CD8-positive, alpha-beta memory T cell (primary cell): ENCODE data around the gene FMN1. TPM values are rescaled to one million over a fixed set of nuclear protein-coding genes. Genes with fewer than 3 reads are reported as not detected.

Experiments used
- CTCF ChIA-PET: fragments of 350-600 bp; sonication (Branson Sonifier 250); formaldehyde crosslinking; loops from one replicate; lab custom pipeline; 2021; ENCODE audit warnings: antibody characterized with exemption; lab: Charles Lee
- POLR2A ChIA-PET: fragments of 350-600 bp; sonication (Branson Sonifier 250); formaldehyde crosslinking; loops from one replicate; lab custom pipeline; 2021; ENCODE audit warnings: antibody characterized with exemption; lab: Charles Lee
- DNase-seq, 5 donors: peaks; one replicate each; pipeline versions ENCODE4 v3.0.0 to v3.0.0-alpha.2; 2020 to 2022; ENCODE audit warnings: mixed read lengths in 1 of 5
- H3K27ac ChIP-seq: one replicate; pipeline ENCODE4 v1.7.0; 2013; ENCODE audit warnings: low read depth, mild to moderate bottlenecking, low read length, moderate library complexity
- H3K27me3 ChIP-seq: 2 replicates; pipeline ENCODE4 v1.7.0; 2013; ENCODE audit warnings: low read length, mild to moderate bottlenecking; ENCODE audit not compliant: insufficient read depth, poor library complexity, severe bottlenecking
- H3K36me3 ChIP-seq: 2 replicates; pipeline ENCODE4 v1.7.0; 2013; ENCODE audit warnings: mild to moderate bottlenecking, low read length, moderate library complexity; ENCODE audit not compliant: insufficient read depth
- H3K4me1 ChIP-seq: 2 replicates; pipeline ENCODE4 v1.7.0; 2013; ENCODE audit warnings: mild to moderate bottlenecking, low read length, moderate library complexity; ENCODE audit not compliant: insufficient read depth
- H3K4me3 ChIP-seq: 2 replicates; pipeline ENCODE4 v1.7.0; 2013; ENCODE audit warnings: mild to moderate bottlenecking, low read length
- H3K9me3 ChIP-seq: 2 replicates; pipeline ENCODE4 v1.7.0; 2013; ENCODE audit warnings: mild to moderate bottlenecking, low read length
- H3K27ac Mint-ChIP-seq, 8 donors: one replicate each; pipeline ENCODE4 v1.8.0; 2020 to 2021; ENCODE audit warnings: mixed read lengths in 8 of 8, mild to moderate bottlenecking in 6 of 8, inconsistent platforms in 3 of 8, moderate library complexity in 3 of 8
- H3K27me3 Mint-ChIP-seq, 2 donors: one replicate each; pipeline ENCODE4 v1.8.0; 2020 to 2021; ENCODE audit warnings: mixed read lengths in 2 of 2, mild to moderate bottlenecking in 1 of 2, moderate library complexity in 1 of 2
- H3K36me3 Mint-ChIP-seq, 3 donors: one replicate each; pipeline ENCODE4 v1.8.0; 2020 to 2021; ENCODE audit warnings: mixed read lengths in 3 of 3, inconsistent platforms in 1 of 3, mild to moderate bottlenecking in 1 of 3
- H3K4me1 Mint-ChIP-seq, 3 donors: one replicate each; pipeline ENCODE4 v1.8.0; 2020 to 2021; ENCODE audit warnings: mixed read lengths in 3 of 3, inconsistent platforms in 1 of 3, mild to moderate bottlenecking in 1 of 3
- H3K4me3 Mint-ChIP-seq, 7 donors: one replicate each; pipeline ENCODE4 v1.8.0; 2020 to 2021; ENCODE audit warnings: mixed read lengths in 7 of 7, mild to moderate bottlenecking in 6 of 7, moderate library complexity in 4 of 7, inconsistent platforms in 2 of 7
- H3K9me3 Mint-ChIP-seq, 5 donors: one replicate each; pipeline ENCODE4 v1.8.0; 2020 to 2022; ENCODE audit warnings: mixed read lengths in 5 of 5, mild to moderate bottlenecking in 3 of 5, moderate library complexity in 2 of 5, inconsistent platforms in 1 of 5
- polyA plus RNA-seq: library from polyadenylated mRNA; unstranded; fragments of 300-500 nt; fragmentation: Illumina TruSeq; gene quantifications from one replicate; pipeline ENCODE4 v1.2.3, GENCODE V29; 2021
- total RNA-seq, 2 experiments: library from RNA; stranded (reverse); gene quantifications; one replicate each; pipeline ENCODE4 v1.2.3, GENCODE V29; 2021

FMN1 gene
- total and polyA plus RNA-seq, 3 experiments from 2014 or later = 0.09 to 0.24 (median 0.11) TPM

DNA sequence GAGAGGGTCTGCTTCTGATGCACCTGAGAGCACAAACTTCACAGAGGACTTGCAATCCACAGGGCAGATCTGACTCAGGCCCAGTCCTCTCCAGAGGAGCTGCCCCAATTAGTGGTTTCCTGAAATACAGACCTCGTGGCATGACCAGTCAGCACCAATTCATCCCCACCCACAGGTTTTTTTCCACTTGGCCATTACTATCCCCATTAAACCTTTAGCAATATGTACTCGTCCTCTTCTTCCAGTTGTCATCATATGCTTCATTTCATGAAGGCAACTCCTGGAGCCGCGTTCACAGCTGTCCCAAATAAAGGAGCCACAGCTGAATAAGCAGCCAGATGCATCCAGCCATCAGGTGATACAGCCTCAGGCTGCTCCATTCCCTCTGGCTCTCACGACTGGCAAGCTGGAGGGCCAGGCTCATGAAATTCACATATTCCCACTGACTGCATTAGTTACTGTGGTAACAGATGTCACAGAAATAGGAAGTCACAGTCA is 163.1 kb downstream of the FMN1 start:
- H3K27me3 Mint-ChIP-seq = peaks cover 0 to 4% of the 10 kb centered on the region in 2 donors
- Histone ChIP-seq H3K9me3 (no peaks in the 10 kb centered on the region), H3K36me3 (no peaks in the 10 kb centered on the region), H3K27me3 (no peaks in the 10 kb centered on the region), H3K4me1 (no peaks in the 10 kb centered on the region), H3K27ac (no peak overlapping the region), H3K4me3 (no peak overlapping the region)
- POLR2A ChIA-PET = no interaction called here
- CTCF ChIA-PET = no interaction called here
- no peaks in the 10 kb centered on the region for H3K36me3 Mint-ChIP-seq
- no peaks in the 10 kb centered on the region for H3K9me3 Mint-ChIP-seq
- DNase-seq = no peak
- peaks cover 0 to 41% (median 0%) of the 10 kb centered on the region in 3 donors for H3K4me1 Mint-ChIP-seq
- H3K4me3 Mint-ChIP-seq = no peak overlapping the region
- H3K27ac Mint-ChIP-seq = no peak overlapping the region

DNA sequence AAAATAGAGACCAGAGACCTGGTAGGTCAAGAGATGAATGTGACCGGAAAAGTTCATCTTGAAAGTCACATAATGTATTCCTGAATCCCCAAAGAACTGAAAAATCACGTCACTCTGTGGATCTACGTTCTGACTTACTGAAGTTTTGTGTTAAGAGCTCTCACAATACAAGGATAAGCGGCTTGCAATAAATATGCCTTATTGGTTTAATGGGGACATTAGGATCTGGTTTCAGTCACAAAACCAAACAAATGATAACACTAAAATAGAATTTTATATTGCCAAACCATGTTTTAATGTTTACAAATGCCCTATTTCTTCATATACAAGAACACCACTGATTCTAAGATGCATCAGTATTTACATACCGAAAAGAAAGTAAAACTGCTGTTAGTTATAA is 164.2 kb downstream of the FMN1 start:
- Histone ChIP-seq H3K27ac (no peak overlapping the region), H3K4me3 (no peak overlapping the region), H3K9me3 (no peaks in the 10 kb centered on the region), H3K36me3 (no peaks in the 10 kb centered on the region), H3K27me3 (no peaks in the 10 kb centered on the region), H3K4me1 (no peaks in the 10 kb centered on the region)
- H3K36me3 Mint-ChIP-seq = no peaks in the 10 kb centered on the region
- DNase-seq = no peak
- no peak overlapping the region for H3K27ac Mint-ChIP-seq
- H3K27me3 Mint-ChIP-seq = peaks cover 0 to 4% of the 10 kb centered on the region in 2 donors
- ChIA-PET POLR2A (no interaction called here), CTCF (no interaction called here)
- H3K9me3 Mint-ChIP-seq = no peaks in the 10 kb centered on the region
- H3K4me1 Mint-ChIP-seq = peaks cover 0 to 43% (median 0%) of the 10 kb centered on the region in 3 donors
- no peak overlapping the region for H3K4me3 Mint-ChIP-seq

DNA sequence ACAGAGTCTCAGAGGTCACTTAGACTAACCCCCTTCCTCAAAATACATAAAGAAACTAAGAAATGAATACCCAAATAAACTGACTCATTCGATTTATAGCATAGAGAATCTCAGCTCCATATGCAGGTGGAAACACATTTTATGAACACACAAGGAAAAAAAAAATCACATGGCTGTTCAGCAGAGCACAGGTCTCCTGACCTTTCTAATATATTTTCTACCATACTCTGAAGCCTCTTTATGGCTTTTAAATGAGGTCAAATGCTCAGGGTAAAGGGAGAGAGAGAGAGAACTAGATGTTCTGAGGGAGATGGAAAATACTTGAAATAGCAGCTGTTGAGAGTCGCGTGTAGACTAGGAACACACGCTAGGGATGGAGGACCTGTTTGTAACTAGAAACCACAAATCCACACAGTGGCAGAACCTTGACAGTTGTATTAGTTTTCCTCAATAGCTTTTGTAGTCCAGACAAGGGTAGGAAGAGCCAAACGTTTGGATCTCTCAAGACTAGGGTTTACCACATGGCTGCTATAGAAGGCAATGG is 165.3 kb downstream of the FMN1 start:
- CTCF ChIA-PET = no interaction called here
- H3K27ac Mint-ChIP-seq = peak overlapping the region in 2 of 8 donors; percentile 4 to 22
- Histone ChIP-seq H3K4me1 (no peaks in the 10 kb centered on the region), H3K36me3 (no peaks in the 10 kb centered on the region), H3K9me3 (no peaks in the 10 kb centered on the region), H3K4me3 (no peak overlapping the region), H3K27me3 (no peaks in the 10 kb centered on the region), H3K27ac (no peak overlapping the region)
- H3K9me3 Mint-ChIP-seq = no peaks in the 10 kb centered on the region
- no peaks in the 10 kb centered on the region for H3K36me3 Mint-ChIP-seq
- no peak for DNase-seq
- H3K4me1 Mint-ChIP-seq = peaks cover 0 to 42% (median 0%) of the 10 kb centered on the region in 3 donors
- no peak overlapping the region for H3K4me3 Mint-ChIP-seq
- POLR2A ChIA-PET = no interaction called here
- peaks cover 0 to 4% of the 10 kb centered on the region in 2 donors for H3K27me3 Mint-ChIP-seq

DNA sequence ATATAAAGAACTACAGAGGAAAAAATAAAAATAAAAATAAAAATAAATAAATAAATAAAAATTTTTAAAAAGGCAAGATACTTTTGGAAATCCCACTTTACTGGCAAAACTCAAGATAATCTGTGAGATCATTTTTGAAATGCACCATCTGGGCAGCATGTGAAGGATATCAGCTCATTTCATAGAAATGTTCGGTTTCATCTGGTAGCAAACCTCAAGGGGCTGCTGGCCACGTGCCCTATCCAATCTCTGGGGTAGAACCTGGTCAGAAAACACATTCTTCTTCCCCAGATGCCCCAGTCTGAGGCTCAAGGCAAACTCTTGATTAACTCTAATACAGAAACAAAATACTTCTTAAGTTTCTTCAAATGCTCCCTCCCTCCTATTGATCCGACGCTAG is 166.0 kb downstream of the FMN1 start:
- H3K36me3 ChIP-seq = no peaks in the 10 kb centered on the region
- DNase-seq = no peak
- Mint-ChIP-seq H3K4me1 (peaks cover 0 to 41% (median 0%) of the 10 kb centered on the region in 3 donors), H3K36me3 (no peaks in the 10 kb centered on the region), H3K27me3 (peaks cover 0 to 4% of the 10 kb centered on the region in 2 donors), H3K27ac (no peak overlapping the region), H3K4me3 (peak overlapping the region in 1 of 7 donors; percentile 30), H3K9me3 (peaks cover 0 to 1% (median 0%) of the 10 kb centered on the region in 5 donors)
- H3K27me3 ChIP-seq = no peaks in the 10 kb centered on the region
- H3K4me1 ChIP-seq = no peaks in the 10 kb centered on the region
- H3K4me3 ChIP-seq = no peak overlapping the region
- ChIA-PET POLR2A (no interaction called here), CTCF (no interaction called here)
- no peaks in the 10 kb centered on the region for H3K9me3 ChIP-seq
- no peak overlapping the region for H3K27ac ChIP-seq

DNA sequence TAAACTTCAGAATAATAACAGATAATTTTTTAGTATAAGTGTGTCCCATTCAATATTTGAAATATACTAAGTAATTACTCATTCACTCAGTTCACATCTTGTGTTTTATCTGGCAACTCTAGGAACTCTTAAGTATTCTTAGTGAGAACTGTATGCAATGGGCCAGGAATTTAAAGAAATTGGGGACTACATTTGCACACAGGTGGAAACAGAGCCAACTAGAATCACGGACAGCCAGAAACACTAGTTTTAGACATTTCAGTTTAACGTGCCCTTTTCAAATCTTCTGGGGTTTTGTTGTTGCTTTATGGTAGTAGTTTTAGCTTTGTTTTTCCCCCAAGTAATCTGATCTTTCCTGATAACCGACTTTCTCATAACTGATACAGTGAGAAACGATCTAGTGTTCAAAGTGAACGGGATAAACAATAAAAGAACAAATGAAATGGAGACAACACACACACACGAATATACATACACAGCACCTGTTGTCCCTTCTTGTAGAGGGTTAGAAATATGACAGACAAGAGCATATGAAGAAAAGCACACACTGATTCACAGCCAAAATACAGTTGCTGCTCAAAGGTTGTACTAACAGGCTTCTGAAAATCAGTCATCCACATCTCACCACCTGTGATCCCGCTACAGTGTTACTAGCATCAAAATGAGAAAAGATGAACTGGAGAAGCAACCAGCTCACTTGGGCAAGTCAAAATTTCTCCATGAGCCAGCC is 167.0 kb downstream of the FMN1 start:
- DNase-seq = no peak
- Histone ChIP-seq H3K27me3 (no peaks in the 10 kb centered on the region), H3K36me3 (no peaks in the 10 kb centered on the region), H3K4me3 (no peak overlapping the region), H3K27ac (no peak overlapping the region), H3K9me3 (no peaks in the 10 kb centered on the region), H3K4me1 (no peaks in the 10 kb centered on the region)
- H3K4me1 Mint-ChIP-seq = peaks cover 0 to 51% (median 0%) of the 10 kb centered on the region in 3 donors
- no peak overlapping the region for H3K4me3 Mint-ChIP-seq
- CTCF ChIA-PET = no interaction called here
- no peaks in the 10 kb centered on the region for H3K36me3 Mint-ChIP-seq
- POLR2A ChIA-PET = no interaction called here
- H3K27me3 Mint-ChIP-seq = peaks cover 0 to 4% of the 10 kb centered on the region in 2 donors
- H3K9me3 Mint-ChIP-seq = peaks cover 0 to 2% (median 0%) of the 10 kb centered on the region in 5 donors
- peak overlapping the region in 1 of 8 donors; percentile 62 for H3K27ac Mint-ChIP-seq

DNA sequence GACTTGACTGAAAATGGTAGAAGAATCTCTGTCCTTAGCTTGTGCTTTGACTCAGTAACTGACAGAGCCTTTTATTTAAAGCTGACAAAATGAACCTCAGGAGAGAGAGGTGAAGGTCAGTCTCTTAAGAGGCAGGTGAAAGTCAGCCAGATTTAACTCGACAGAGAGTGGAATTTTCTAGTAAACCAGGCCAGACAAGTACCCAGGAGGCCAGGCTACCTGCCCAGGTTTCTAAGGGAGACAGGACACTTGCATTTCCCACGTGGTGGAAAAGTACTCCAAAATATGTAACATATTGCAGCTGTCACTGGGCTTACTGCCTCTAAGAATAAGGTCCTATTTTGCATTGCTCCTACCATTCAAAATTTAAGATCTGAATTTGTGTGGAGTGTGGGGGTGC is 167.9 kb downstream of the FMN1 start:
- H3K27ac Mint-ChIP-seq = no peak overlapping the region
- ChIA-PET CTCF (no interaction called here), POLR2A (no interaction called here)
- peaks cover 0 to 2% (median 0%) of the 10 kb centered on the region in 5 donors for H3K9me3 Mint-ChIP-seq
- Histone ChIP-seq H3K4me1 (no peaks in the 10 kb centered on the region), H3K4me3 (no peak overlapping the region), H3K27me3 (no peaks in the 10 kb centered on the region), H3K27ac (no peak overlapping the region), H3K36me3 (no peaks in the 10 kb centered on the region), H3K9me3 (no peaks in the 10 kb centered on the region)
- peaks cover 0 to 1% (median 0%) of the 10 kb centered on the region in 3 donors for H3K36me3 Mint-ChIP-seq
- H3K4me1 Mint-ChIP-seq = peaks cover 0 to 60% (median 0%) of the 10 kb centered on the region in 3 donors
- H3K4me3 Mint-ChIP-seq = no peak overlapping the region
- H3K27me3 Mint-ChIP-seq = peaks cover 0 to 4% of the 10 kb centered on the region in 2 donors
- DNase-seq = no peak

DNA sequence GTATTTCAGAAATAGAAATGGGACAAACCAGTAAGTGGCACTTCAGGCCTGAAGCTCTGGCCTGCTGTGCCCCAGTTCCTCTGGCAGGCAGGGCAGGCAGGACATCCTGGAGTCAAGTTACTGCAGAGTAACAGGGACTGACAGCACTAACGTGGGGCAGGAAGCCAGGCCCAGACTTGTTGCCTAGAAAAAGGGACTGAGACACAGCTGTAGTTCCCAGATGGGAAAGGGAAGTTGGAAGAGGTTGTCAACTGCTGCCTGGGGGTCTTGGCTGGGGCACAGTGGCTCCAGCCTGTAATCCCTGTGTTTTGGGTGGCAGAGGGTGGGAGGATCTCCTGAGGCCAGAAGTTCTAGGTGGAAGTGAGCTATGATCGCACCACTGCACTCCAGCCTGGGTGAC is 171.9 kb downstream of the FMN1 start:
- no peak overlapping the region for H3K4me3 Mint-ChIP-seq
- no peak overlapping the region for H3K27ac ChIP-seq
- no peak overlapping the region for H3K27ac Mint-ChIP-seq
- H3K36me3 Mint-ChIP-seq = peaks cover 0 to 5% (median 0%) of the 10 kb centered on the region in 3 donors
- peaks cover 0 to 33% (median 0%) of the 10 kb centered on the region in 3 donors for H3K4me1 Mint-ChIP-seq
- H3K27me3 Mint-ChIP-seq = no peaks in the 10 kb centered on the region
- H3K27me3 ChIP-seq = no peaks in the 10 kb centered on the region
- peaks cover 0 to 2% (median 0%) of the 10 kb centered on the region in 5 donors for H3K9me3 Mint-ChIP-seq
- CTCF ChIA-PET = no interaction called here
- no peaks in the 10 kb centered on the region for H3K4me1 ChIP-seq
- H3K9me3 ChIP-seq = no peaks in the 10 kb centered on the region
- no peak for DNase-seq
- no peak overlapping the region for H3K4me3 ChIP-seq
- POLR2A ChIA-PET = no interaction called here
- no peaks in the 10 kb centered on the region for H3K36me3 ChIP-seq

DNA sequence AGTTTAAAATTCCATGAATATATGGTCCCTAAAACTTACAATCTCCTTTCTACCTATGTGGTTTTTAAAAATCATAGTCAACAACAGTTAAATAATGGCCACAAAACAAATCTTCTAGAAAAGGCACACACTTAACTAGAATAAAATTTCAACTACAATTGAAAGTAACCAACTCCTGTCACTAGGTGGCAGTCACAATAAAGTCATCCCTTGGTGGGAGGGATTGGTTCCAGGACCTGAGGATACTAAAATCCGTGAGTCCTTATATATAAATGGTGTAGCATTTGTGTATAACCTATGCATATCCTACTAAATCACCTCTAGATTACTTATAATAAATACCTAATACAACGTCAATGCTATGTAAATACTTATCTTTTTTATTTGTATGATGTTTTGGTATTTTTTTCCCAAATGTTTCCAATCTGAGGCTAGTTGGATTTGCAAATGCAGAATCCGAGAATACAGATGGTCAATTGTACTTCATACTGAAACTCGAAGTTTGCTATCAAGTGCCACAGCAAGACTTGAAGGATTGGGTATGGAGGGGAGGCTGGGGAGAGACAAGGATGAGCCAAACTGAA is 172.6 kb downstream of the FMN1 start:
- H3K27me3 Mint-ChIP-seq = no peaks in the 10 kb centered on the region
- H3K27ac Mint-ChIP-seq = no peak overlapping the region
- H3K4me1 Mint-ChIP-seq = peaks cover 0 to 29% (median 0%) of the 10 kb centered on the region in 3 donors
- peaks cover 0 to 2% (median 0%) of the 10 kb centered on the region in 5 donors for H3K9me3 Mint-ChIP-seq
- Histone ChIP-seq H3K36me3 (no peaks in the 10 kb centered on the region), H3K4me1 (no peaks in the 10 kb centered on the region), H3K27me3 (no peaks in the 10 kb centered on the region), H3K9me3 (no peaks in the 10 kb centered on the region), H3K27ac (no peak overlapping the region), H3K4me3 (no peak overlapping the region)
- DNase-seq = peak in 1 of 5 donors; percentile 9
- H3K36me3 Mint-ChIP-seq = peaks cover 0 to 5% (median 0%) of the 10 kb centered on the region in 3 donors
- CTCF ChIA-PET = no interaction called here
- POLR2A ChIA-PET = no interaction called here
- H3K4me3 Mint-ChIP-seq = no peak overlapping the region
